Endothelial cell of umbilical vein (primary cell): ENCODE data around the gene RAMP3.

Experiments
- EZH2 ChIP-seq: IDR thresholded peaks from 2 replicates; pipeline ENCODE4 v1.6.1; 2012; ENCODE audit warnings: borderline replicate concordance, low read depth, mild to moderate bottlenecking, moderate library complexity, low read length, inconsistent platforms; ENCODE audit not compliant: severe bottlenecking
- FOS ChIP-seq: IDR thresholded peaks from 2 replicates; pipeline ENCODE4 v1.6.1; 2011; ENCODE audit warnings: mild to moderate bottlenecking, low read length, moderate library complexity, borderline replicate concordance; ENCODE audit not compliant: insufficient read depth
- GATA2 ChIP-seq: IDR thresholded peaks from 2 replicates; pipeline ENCODE4 v1.7.0; 2011; ENCODE audit warnings: low read depth, mild to moderate bottlenecking, moderate library complexity, mixed read lengths, low read length; ENCODE audit not compliant: insufficient read length, insufficient read depth
- JUN ChIP-seq: IDR thresholded peaks from 2 replicates; pipeline ENCODE4 v1.6.1; 2011; ENCODE audit warnings: borderline replicate concordance, low read depth; ENCODE audit not compliant: insufficient read length, insufficient read depth
- MYC ChIP-seq: IDR thresholded peaks from one replicate; pipeline ENCODE4 v1.6.1; 2011; ENCODE audit warnings: mild to moderate bottlenecking, low read depth, low read length
- POLR2A ChIP-seq: IDR thresholded peaks from 2 replicates; pipeline ENCODE4 v1.6.1; 2012; ENCODE audit warnings: low read depth, mild to moderate bottlenecking, control low read depth, low read length
- POLR2AphosphoS5 ChIP-seq: IDR thresholded peaks from 2 replicates; pipeline ENCODE4 v1.6.1; 2012; ENCODE audit warnings: low read depth, mild to moderate bottlenecking, control low read depth, low read length, moderate library complexity; ENCODE audit not compliant: insufficient read depth
- TF ChIP-seq, protein P1 (sequence below), 2 donors: IDR thresholded peaks; 1 replicate in 1 of 2; 2 replicates in 1 of 2; pipeline ENCODE4 v1.5.1; 2011; ENCODE audit warnings: low read length in 2 of 2, mild to moderate bottlenecking in 2 of 2, moderate library complexity in 2 of 2, control low read depth in 1 of 2, inconsistent platforms in 1 of 2, low read depth in 1 of 2; ENCODE audit not compliant: insufficient read depth in 1 of 2; ENCODE audit errors: extremely low read depth in 1 of 2
- TF ChIP-seq, protein P2 (sequence below): IDR thresholded peaks from 2 replicates; pipeline ENCODE4 v1.6.1; 2011; ENCODE audit not compliant: insufficient read depth, insufficient read length

DNA sequence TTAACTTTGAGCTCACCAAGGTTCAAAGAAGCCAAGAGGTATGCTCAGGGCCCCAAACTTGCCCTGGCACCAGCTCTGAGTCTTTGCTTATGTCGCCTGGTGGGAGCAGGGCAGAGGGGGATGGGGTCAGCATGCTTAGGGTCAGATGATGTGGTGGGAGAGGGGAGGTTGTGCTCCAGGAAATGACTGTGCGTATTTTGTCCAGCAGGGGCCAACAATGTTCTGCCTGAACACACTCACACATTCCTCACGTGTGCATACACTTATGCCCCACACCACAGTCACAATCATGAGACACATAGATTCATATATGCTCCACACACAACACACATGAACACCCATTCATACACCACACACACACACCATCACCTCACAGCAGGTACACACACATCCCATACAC, 4.4 kb upstream of the RAMP3 start:
- TF ChIP-seq, protein P1, sequence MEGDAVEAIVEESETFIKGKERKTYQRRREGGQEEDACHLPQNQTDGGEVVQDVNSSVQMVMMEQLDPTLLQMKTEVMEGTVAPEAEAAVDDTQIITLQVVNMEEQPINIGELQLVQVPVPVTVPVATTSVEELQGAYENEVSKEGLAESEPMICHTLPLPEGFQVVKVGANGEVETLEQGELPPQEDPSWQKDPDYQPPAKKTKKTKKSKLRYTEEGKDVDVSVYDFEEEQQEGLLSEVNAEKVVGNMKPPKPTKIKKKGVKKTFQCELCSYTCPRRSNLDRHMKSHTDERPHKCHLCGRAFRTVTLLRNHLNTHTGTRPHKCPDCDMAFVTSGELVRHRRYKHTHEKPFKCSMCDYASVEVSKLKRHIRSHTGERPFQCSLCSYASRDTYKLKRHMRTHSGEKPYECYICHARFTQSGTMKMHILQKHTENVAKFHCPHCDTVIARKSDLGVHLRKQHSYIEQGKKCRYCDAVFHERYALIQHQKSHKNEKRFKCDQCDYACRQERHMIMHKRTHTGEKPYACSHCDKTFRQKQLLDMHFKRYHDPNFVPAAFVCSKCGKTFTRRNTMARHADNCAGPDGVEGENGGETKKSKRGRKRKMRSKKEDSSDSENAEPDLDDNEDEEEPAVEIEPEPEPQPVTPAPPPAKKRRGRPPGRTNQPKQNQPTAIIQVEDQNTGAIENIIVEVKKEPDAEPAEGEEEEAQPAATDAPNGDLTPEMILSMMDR (IDR thresholded peaks at IDR 0.05; ENCODE audit: extremely low read depth in 1 of 2, insufficient read depth in 1 of 2, low read depth in 1 of 2, low read length in 2 of 2), result no peak
- TF ChIP-seq POLR2AphosphoS5, result no peak
- no peak for TF ChIP-seq EZH2
- TF ChIP-seq FOS, result no peak
- TF ChIP-seq POLR2A, result no peak
- TF ChIP-seq MYC, result no peak
- TF ChIP-seq, protein P2, sequence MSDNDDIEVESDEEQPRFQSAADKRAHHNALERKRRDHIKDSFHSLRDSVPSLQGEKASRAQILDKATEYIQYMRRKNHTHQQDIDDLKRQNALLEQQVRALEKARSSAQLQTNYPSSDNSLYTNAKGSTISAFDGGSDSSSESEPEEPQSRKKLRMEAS, result no peak
- no peak for TF ChIP-seq JUN
- no peak for TF ChIP-seq GATA2
